AG09309 (cell line): ENCODE results near the gene ZBTB43.
A peak's percentile ranks its signal among the peaks of the same experiment; 100 is the strongest.

ENCODE experiments used
- DNase-seq: peaks from one replicate; pipeline ENCODE4 v3.0.0-alpha.2; 2010; ENCODE audit warnings: low read depth
- H3K4me3 ChIP-seq: 2 replicates; pipeline ENCODE4 v1.5.1; 2011; ENCODE audit warnings: mild to moderate bottlenecking, low read depth, low read length, moderate library complexity; ENCODE audit not compliant: control insufficient read depth
- CTCF ChIP-seq: IDR thresholded peaks from 2 replicates; pipeline ENCODE4 v1.5.1; 2011; ENCODE audit warnings: mild to moderate bottlenecking, low read depth, low read length, inconsistent platforms; ENCODE audit not compliant: insufficient read depth, control insufficient read depth; ENCODE audit errors: missing control alignments

Gene ZBTB43

GRCh38 chr9:126844085-126844484 is 39.2 kb downstream of the ZBTB43 start:
- DNase-seq: peak; percentile 59
- H3K4me3 ChIP-seq: no peak overlapping the region
- TF ChIP-seq CTCF: no peak

GRCh38 chr9:126847051-126847450 is 42.2 kb downstream of the ZBTB43 start:
- no peak for TF ChIP-seq CTCF
- no peak overlapping the region for H3K4me3 ChIP-seq
- no peak for DNase-seq

GRCh38 chr9:126849591-126850225 is 44.9 kb downstream of the ZBTB43 start:
- DNase-seq: no peak
- H3K4me3 ChIP-seq: no peak overlapping the region
- TF ChIP-seq CTCF: no peak

- TF ChIP-seq CTCF: no peak
- no peak overlapping the region for H3K4me3 ChIP-seq
- no peak for DNase-seq
Observed at GRCh38 chr9:126851286-126851880, 46.5 kb downstream of the ZBTB43 start.

GRCh38 chr9:126852086-126852688 is 47.3 kb downstream of the ZBTB43 start:
- H3K4me3 ChIP-seq: no peak overlapping the region
- DNase-seq: no peak
- no peak for TF ChIP-seq CTCF

- no peak for DNase-seq
- no peak overlapping the region for H3K4me3 ChIP-seq
- TF ChIP-seq CTCF: no peak
Observed at GRCh38 chr9:126853667-126854066, 48.8 kb downstream of the ZBTB43 start.
